K562 (cell line): ENCODE results near the gene WLS. TPM values are rescaled to one million over a fixed set of nuclear protein-coding genes. Genes with fewer than 3 reads are reported as not detected.
A peak's percentile ranks its signal among the peaks of the same experiment; 100 is the strongest.

ENCODE experiments used
- ATAC-seq: fragments of 200-7000 bp; cut with Tn5 transposase; 3 replicates; pipeline ENCODE4 v1.9.1; 2020; ENCODE audit warnings: moderate library complexity
- BruUV-seq: library from RNA; stranded (reverse); fragments of 400-500 nt; replicated peaks from 2 replicates; lab custom pipeline; 2021; lab: Mats Ljungman, UMichigan
- CTCF ChIA-PET: fragments of 300-600 bp; formaldehyde crosslinking; extraction: SDS; loops from one replicate; lab custom pipeline; 2021; ENCODE audit warnings: low intra/inter-chr PET ratio; lab: Yijun Ruan, JAX
- POLR2A ChIA-PET: fragments of 300-600, 350-650 bp; sonication (Branson Sonifier 250); formaldehyde crosslinking; extraction: SDS; loops from one replicate; lab custom pipeline; 2021; ENCODE audit warnings: antibody characterized with exemption, inconsistent platforms; lab: Yijun Ruan, JAX
- DNase-seq, 4 experiments: peaks; one replicate each; pipeline versions ENCODE4 v3.0.0 to v3.0.0-alpha.2; 2011 to 2018; ENCODE audit warnings: low spot score in 3 of 4, mixed read lengths in 3 of 4; ENCODE audit errors: extremely low read depth in 1 of 4
- FAIRE-seq: peaks from 2 replicates; lab custom pipeline; 2011; peaks lifted over from hg19 to GRCh38; lab: Jason Lieb, UNC
- H2AFZ ChIP-seq: 2 replicates; pipeline ENCODE4 v1.6.0; 2011; ENCODE audit warnings: low read depth, low read length, control low read depth, inconsistent platforms
- H3K27ac ChIP-seq: fragments of 200-600 bp; 3 replicates; pipeline ENCODE4 v1.8.0; 2011; ENCODE audit warnings: low read depth, mild to moderate bottlenecking, control low read depth, inconsistent platforms, low read length, moderate library complexity, mixed read lengths; ENCODE audit errors: extremely low read depth
- H3K27me3 ChIP-seq, 2 experiments: fragments of 300-600 bp in 1 of 2; 2 replicates in 1 of 2; 3 replicates in 1 of 2; pipeline versions ENCODE4 v1.6.0 to v1.8.0; 2011; ENCODE audit warnings: inconsistent platforms in 2 of 2, low read length in 2 of 2, mild to moderate bottlenecking in 1 of 2, mixed read lengths in 1 of 2, moderate library complexity in 1 of 2; ENCODE audit not compliant: control insufficient read depth in 2 of 2, insufficient read depth in 2 of 2
- H3K36me3 ChIP-seq: fragments of 300-600 bp; 3 replicates; pipeline ENCODE4 v1.8.0; 2011; ENCODE audit warnings: mild to moderate bottlenecking, low read length, inconsistent platforms; ENCODE audit not compliant: control insufficient read depth, insufficient read depth
- H3K4me1 ChIP-seq, 2 experiments: fragments of 200-600 bp in 1 of 2; replicated peaks in 1 of 2; 2 replicates in 1 of 2; 3 replicates in 1 of 2; pipeline versions ENCODE4 v1.5.1 to v1.8.0; 2011; ENCODE audit warnings: inconsistent platforms in 2 of 2, low read length in 2 of 2, mild to moderate bottlenecking in 1 of 2, mixed read lengths in 1 of 2, moderate library complexity in 1 of 2; ENCODE audit not compliant: control insufficient read depth in 2 of 2, insufficient read depth in 2 of 2
- H3K4me2 ChIP-seq: 2 replicates; pipeline ENCODE4 v1.6.1; 2011; ENCODE audit warnings: low read length, control low read depth, inconsistent platforms, mixed read lengths; ENCODE audit not compliant: insufficient read depth
- H3K4me3 ChIP-seq: fragments of 200-600 bp; sonication (generic), shearing (Covaris generic); 2 replicates; pipeline ENCODE4 v1.5.1; 2016; ENCODE audit warnings: control low read depth, inconsistent platforms
- H3K79me2 ChIP-seq: fragments of 200-600 bp; 3 replicates; pipeline ENCODE4 v1.8.0; 2011; ENCODE audit warnings: low read length, inconsistent platforms; ENCODE audit not compliant: control insufficient read depth, insufficient read depth
- H3K9ac ChIP-seq, 2 experiments: 2 replicates each; pipeline versions ENCODE4 v1.6.0 to v1.6.1; 2011; ENCODE audit warnings: low read depth in 2 of 2, low read length in 2 of 2, control low read depth in 1 of 2, inconsistent platforms in 1 of 2, mild to moderate bottlenecking in 1 of 2, mixed read lengths in 1 of 2; ENCODE audit not compliant: insufficient read depth in 1 of 2
- H3K9me1 ChIP-seq: one replicate; pipeline ENCODE4 v1.6.0; 2011; ENCODE audit warnings: inconsistent platforms, mild to moderate bottlenecking, low read length, moderate library complexity; ENCODE audit not compliant: control insufficient read depth, insufficient read depth
- H3K9me3 ChIP-seq: replicated peaks from 2 replicates; pipeline ENCODE4 v1.5.1; 2011; ENCODE audit warnings: low read depth, low read length, inconsistent platforms; ENCODE audit not compliant: control insufficient read depth, insufficient read depth
- H4K20me1 ChIP-seq: replicated peaks from 2 replicates; pipeline ENCODE4 v1.6.1; 2011; ENCODE audit warnings: low read length, inconsistent platforms, mixed read lengths; ENCODE audit not compliant: control insufficient read depth, insufficient read depth
- CAMTA2 ChIP-seq: fragments of 250-450 bp; sonication (Bioruptor Pico); conservative IDR thresholded peaks from 2 replicates; pipeline ENCODE4 v1.5.1; 2022
- HDGF ChIP-seq: fragments of 450-650 bp; IDR thresholded peaks from 2 replicates; pipeline ENCODE4 v1.6.1; 2016
- HMGN3 ChIP-seq: IDR thresholded peaks from 2 replicates; pipeline ENCODE4 v1.6.1; 2011; ENCODE audit warnings: borderline replicate concordance, low read depth, mild to moderate bottlenecking, mixed read lengths, low read length; ENCODE audit not compliant: insufficient read length; ENCODE audit errors: extremely low read depth
- MYBL2 ChIP-seq, 2 experiments: fragments of 450-650 bp in 1 of 2; sonication (generic) in 1 of 2; formaldehyde crosslinking in 1 of 2; IDR thresholded peaks; 2 replicates each; pipeline versions ENCODE4 v1.6.1 to v1.8.1; 2017 to 2022; ENCODE audit warnings: borderline replicate concordance in 1 of 2, inconsistent platforms in 1 of 2, low read depth in 1 of 2, mild to moderate bottlenecking in 1 of 2, missing genetic modification reagents in 1 of 2, moderate library complexity in 1 of 2
- NRF1 ChIP-seq, 2 experiments: fragments of 450-650 bp; IDR thresholded peaks in 1 of 2; conservative IDR thresholded peaks in 1 of 2; 2 replicates each; pipeline ENCODE4 v1.6.1; 2014; ENCODE audit warnings: mild to moderate bottlenecking in 2 of 2
- RBM25 ChIP-seq: fragments of 200-400 bp; formaldehyde crosslinking; IDR thresholded peaks from 2 replicates; pipeline ENCODE4 v1.6.1; 2018; ENCODE audit warnings: low read length, low read depth, moderate library complexity; ENCODE audit not compliant: severe bottlenecking
- SRSF9 ChIP-seq: fragments of 200-400 bp; formaldehyde crosslinking; IDR thresholded peaks from 2 replicates; pipeline ENCODE4 v1.6.1; 2017; ENCODE audit warnings: low read depth, low read length, borderline replicate concordance
- THRAP3 ChIP-seq: fragments of 450-650 bp; IDR thresholded peaks from 2 replicates; pipeline ENCODE4 v1.6.1; 2016; ENCODE audit warnings: mild to moderate bottlenecking, inconsistent platforms, borderline replicate concordance
- ZFP36 ChIP-seq: fragments of 150-350 bp; IDR thresholded peaks from 2 replicates; pipeline ENCODE4 v1.6.1; 2018; ENCODE audit warnings: low read length, low read depth; ENCODE audit not compliant: partially characterized antibody
- ZNF717 ChIP-seq: fragments of 250-450 bp; sonication (Bioruptor Pico); IDR thresholded peaks from 2 replicates; pipeline ENCODE4 v1.5.0; 2021
- ZNF766 ChIP-seq: fragments of 200-800 bp; sonication (Bioruptor generic); conservative IDR thresholded peaks from 2 replicates; pipeline ENCODE4 v1.6.1; 2016; ENCODE audit warnings: missing genetic modification characterization, missing compliant biosample characterization
- WGBS: fragments of 100-300 bp; shearing (Covaris generic); methylation state at CpG from one replicate; pipeline ENCODE4 v1.1.6; 2016; ENCODE audit warnings: low coverage, mixed read lengths; ENCODE audit not compliant: insufficient coverage; ENCODE audit errors: missing lambda C conversion rate; 5-methylcytosine and 5-hydroxymethylcytosine counted together
- in situ Hi-C: fragments of 300-500 bp; cut with MboI; formaldehyde crosslinking; loops from 4 replicates; pipeline ENCODE4 v1.15.0; 2018; ENCODE audit warnings: inconsistent platforms, mixed read lengths
- intact Hi-C: fragments of 100-400 bp; cut with micrococcal nuclease; formaldehyde crosslinking; loops from 2 replicates; pipeline ENCODE4 v1.14.2; 2022
- polyA plus RNA-seq, 8 experiments: library from polyadenylated mRNA; depleted of rRNA in 4 of 8; stranded (reverse) in 5 of 8; unstranded in 3 of 8; fragments of >200 nt; fragmentation: Nextera tagmentation in 2 of 8; fragmentation: Illumina TruSeq in 1 of 8; extraction: Ambion mirVana in 2 of 8; extraction: Trizol in 1 of 8; gene quantifications; 2 replicates each; pipeline versions ENCODE4 v1.2.1 to v1.2.3, GENCODE V29; 2011 to 2014; ENCODE audit warnings: inconsistent platforms in 1 of 8, missing spikeins in 1 of 8
- total RNA-seq, 7 experiments: library from RNA; depleted of rRNA in 6 of 7; stranded (reverse); fragments of >200 nt in 6 of 7; fragmentation: Illumina TruSeq in 2 of 7; extraction: Trizol in 2 of 7; gene quantifications; 2 replicates each; pipeline versions ENCODE4 v1.2.1 to v1.2.3, GENCODE V29; 2011 to 2021; ENCODE audit warnings: low replicate concordance in 1 of 7
- TF ChIP-seq, protein P1 (sequence below): fragments of 250-450 bp; sonication (Bioruptor Pico); IDR thresholded peaks from 2 replicates; pipeline ENCODE4 v1.8.0; 2021; ENCODE audit warnings: mild to moderate bottlenecking, moderate library complexity

The WLS gene
- total and polyA plus RNA-seq, 9 of the 15 experiments (the other 6 are each of a cell fraction or from before 2014, with no cell fraction given), result 0.47 TPM; not detected in 8

DNA sequence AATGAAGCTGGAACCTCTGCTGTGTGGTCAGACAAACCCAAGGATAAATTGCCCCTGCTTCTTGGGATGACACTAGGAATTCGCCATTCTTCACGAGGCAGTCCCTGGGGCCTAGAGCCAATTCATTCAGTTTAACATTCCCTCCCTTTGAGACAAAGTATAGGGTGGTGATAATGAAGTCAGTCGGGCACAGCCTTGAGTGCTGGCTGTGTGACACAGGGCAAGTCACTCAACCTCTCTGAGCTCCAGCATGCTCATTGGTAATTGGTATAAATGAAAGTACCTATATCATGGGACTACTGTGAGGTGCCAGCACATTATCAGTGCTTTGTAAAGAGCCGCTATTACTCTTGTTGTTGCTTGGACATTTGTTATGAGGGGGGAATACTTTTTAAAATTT, 117.0 kb downstream of the WLS start:
- in situ Hi-C loops (loop anchor here (25.0 kb wide), 2 partner anchors 578 to 1622 kb away; no protein-coding TSS in a partner anchor), intact Hi-C loops (loop anchor here (5.0 kb wide), 2 partner anchors 207 to 1622 kb away; no protein-coding TSS in a partner anchor)
- Histone ChIP-seq H3K4me3 (no peak overlapping the region), H3K9me3 (no peaks in the 10 kb centered on the region), H2AFZ (no peak overlapping the region), H3K79me2 (no peaks in the 10 kb centered on the region), H3K9ac (no peak overlapping the region), H3K27ac (no peak overlapping the region), H4K20me1 (no peaks in the 10 kb centered on the region), H3K4me2 (no peak overlapping the region), H3K27me3 (peaks cover 0 to 4% of the 10 kb centered on the region in 2 experiments; a peak in 1 of 5 replicates), H3K4me1 (no peaks in the 10 kb centered on the region), H3K9me1 (no peaks in the 10 kb centered on the region), H3K36me3 (no peaks in the 10 kb centered on the region)
- no peak for ATAC-seq
- ChIA-PET POLR2A (interaction anchor here (0.7 kb wide), 1 partner anchor 13 kb away, joined by 5 read pairs; no protein-coding TSS in a partner anchor), CTCF (no interaction called here)
- TF ChIP-seq SRSF9 (no peak), RBM25 (peak; percentile 82), ZFP36 (peak; percentile 78)
- no peak for DNase-seq
- no TSS peak for BruUV-seq
- FAIRE-seq, result no peak
- 3% methylated on average over 4 of the region's 4 CpGs for WGBS

DNA sequence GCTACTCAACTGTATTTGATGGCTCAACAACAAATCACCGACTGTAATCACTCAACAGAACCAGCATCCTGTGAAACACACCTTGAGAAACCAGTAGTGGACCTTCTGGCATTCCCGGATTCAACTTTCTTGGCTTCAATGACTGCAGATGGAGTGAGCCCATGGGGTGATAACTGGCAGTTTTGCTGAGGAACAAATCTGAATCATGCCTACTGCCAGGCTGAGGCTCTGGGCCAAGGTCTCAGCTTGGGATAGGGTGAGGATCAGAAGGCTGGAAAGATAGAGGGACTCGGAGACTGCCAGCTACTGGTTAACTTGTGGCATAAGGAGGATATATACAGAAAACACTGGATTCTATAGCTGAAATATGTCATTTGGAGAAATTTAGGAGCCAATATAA, 118.4 kb downstream of the WLS start:
- no peak for FAIRE-seq
- in situ Hi-C loops, result loop anchor here (5.0 to 25.0 kb wide), 3 partner anchors 262 to 1623 kb away; no protein-coding TSS in a partner anchor
- H4K20me1 ChIP-seq, result no peaks in the 10 kb centered on the region
- POLR2A ChIA-PET, result no interaction called here
- TF ChIP-seq CAMTA2 (CRISPR knock-in tag) (no peak), THRAP3 (no peak), HMGN3 (no peak), ZNF766 (no peak), ZNF717 (CRISPR knock-in tag) (no peak), MYBL2 (IDR thresholded peaks at IDR 0.05; ENCODE audit: low read depth) (no peak), MYBL2 (CRISPR knock-in tag; IDR thresholded peaks at IDR 0.05; ENCODE audit: borderline replicate concordance) (no peak), NRF1 (conservative IDR thresholded peaks at IDR 0.05 in 1 of 2, IDR thresholded peaks at IDR 0.05 in 1 of 2) (no peak), HDGF (no peak)
- TF ChIP-seq, protein P1, sequence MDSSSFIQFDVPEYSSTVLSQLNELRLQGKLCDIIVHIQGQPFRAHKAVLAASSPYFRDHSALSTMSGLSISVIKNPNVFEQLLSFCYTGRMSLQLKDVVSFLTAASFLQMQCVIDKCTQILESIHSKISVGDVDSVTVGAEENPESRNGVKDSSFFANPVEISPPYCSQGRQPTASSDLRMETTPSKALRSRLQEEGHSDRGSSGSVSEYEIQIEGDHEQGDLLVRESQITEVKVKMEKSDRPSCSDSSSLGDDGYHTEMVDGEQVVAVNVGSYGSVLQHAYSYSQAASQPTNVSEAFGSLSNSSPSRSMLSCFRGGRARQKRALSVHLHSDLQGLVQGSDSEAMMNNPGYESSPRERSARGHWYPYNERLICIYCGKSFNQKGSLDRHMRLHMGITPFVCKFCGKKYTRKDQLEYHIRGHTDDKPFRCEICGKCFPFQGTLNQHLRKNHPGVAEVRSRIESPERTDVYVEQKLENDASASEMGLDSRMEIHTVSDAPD (CRISPR knock-in tag), result no peak
- intact Hi-C loops, result loop anchor here (5.0 kb wide), 3 partner anchors 52 to 582 kb away; no protein-coding TSS in a partner anchor
- H3K4me1 ChIP-seq, result no peaks in the 10 kb centered on the region
- CTCF ChIA-PET, result interaction anchor here (0.7 kb wide), 1 partner anchor 348 kb away, joined by 3 read pairs; no protein-coding TSS in a partner anchor
- 0% methylated on average over 3 of the region's 3 CpGs for WGBS
- DNase-seq, result no peak
- no TSS peak for BruUV-seq
- H3K9me1 ChIP-seq, result no peaks in the 10 kb centered on the region
- H3K27ac ChIP-seq, result no peak overlapping the region
- H3K9ac ChIP-seq, result no peak overlapping the region
- no peaks in the 10 kb centered on the region for H3K36me3 ChIP-seq
- H2AFZ ChIP-seq, result no peak overlapping the region
- H3K4me3 ChIP-seq, result no peak overlapping the region
- H3K79me2 ChIP-seq, result no peaks in the 10 kb centered on the region
- H3K27me3 ChIP-seq, result peaks cover 0 to 4% of the 10 kb centered on the region in 2 experiments; a peak in 1 of 5 replicates
- no peak for ATAC-seq
- H3K9me3 ChIP-seq, result no peaks in the 10 kb centered on the region
- H3K4me2 ChIP-seq, result no peak overlapping the region
